ENCODE data around the gene FUS. TPM values are rescaled to one million over a fixed set of nuclear protein-coding genes. Genes with fewer than 3 reads are reported as not detected.

Gene FUS
- total and polyA plus RNA-seq, 2 experiments from 2014 or later: 247 to 528 TPM

DNA sequence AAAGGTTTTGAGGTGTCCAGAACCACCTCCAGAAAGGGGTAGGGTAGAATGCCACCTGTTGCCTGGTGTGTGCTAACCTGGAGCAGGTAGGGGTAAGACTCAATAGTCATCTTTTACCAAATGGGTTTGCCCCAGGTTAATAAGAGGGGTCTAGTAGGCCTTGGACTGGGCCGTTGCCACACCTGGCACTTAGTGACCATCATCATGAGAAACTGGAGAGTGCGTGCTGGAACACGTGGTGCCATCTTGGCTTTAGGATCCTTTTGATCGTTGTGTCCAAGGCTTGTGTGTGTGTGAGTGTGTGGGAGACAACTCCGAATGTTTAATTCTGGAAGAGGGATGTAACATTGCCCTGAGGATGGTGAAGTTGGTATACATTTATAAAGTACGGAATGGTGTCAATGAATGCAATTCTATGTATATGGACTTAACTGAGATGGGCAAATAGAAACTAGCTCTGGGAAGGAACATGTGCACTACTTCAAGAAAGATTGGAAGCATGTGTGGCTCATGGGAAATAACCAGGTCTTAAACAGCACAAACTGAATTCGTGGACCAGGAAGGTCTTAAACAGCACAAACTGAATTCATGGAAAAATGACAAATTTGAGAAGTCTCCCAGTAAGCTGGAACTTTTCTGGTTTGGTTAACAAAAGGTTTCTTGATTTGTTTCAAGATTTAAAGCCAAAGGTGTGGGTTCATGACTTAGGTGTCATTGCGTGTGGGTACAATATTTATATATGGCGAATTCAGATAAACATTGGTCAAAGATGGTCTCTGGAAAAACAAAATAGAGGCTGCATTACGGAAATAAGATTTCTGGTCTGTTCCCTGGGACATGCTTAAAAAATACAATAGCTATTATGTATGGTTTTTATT is 7.2 kb downstream of the FUS start:
- no peaks in the 10 kb centered on the region for H3K27me3 ChIP-seq (ENCODE audit: insufficient read depth)
- no peak overlapping the region for H3K4me3 Mint-ChIP-seq
- no peak overlapping the region for H2AFZ ChIP-seq
- peak overlapping the region; percentile 1; the same call in 1 of the 2 replicates for H3K27ac ChIP-seq (ENCODE audit: low read depth)
- peaks cover 100% of the 10 kb centered on the region for H3K36me3 Mint-ChIP-seq (ENCODE audit: low read depth)
- H3K4me1 Mint-ChIP-seq: peaks cover 40% of the 10 kb centered on the region
- peaks cover 78% of the 10 kb centered on the region for H3F3A ChIP-seq (replicated peaks; ENCODE audit: low read depth)
- no peaks in the 10 kb centered on the region for H3K9me2 ChIP-seq (ENCODE audit: insufficient read depth)
- H3K27ac Mint-ChIP-seq: no peak overlapping the region
- H3K9me3 Mint-ChIP-seq: no peaks in the 10 kb centered on the region; the same call in 2 of the 3 replicates
- H3K4me1 ChIP-seq (ENCODE audit: insufficient read depth): peaks cover 13% of the 10 kb centered on the region
- H3K4me2 ChIP-seq: no peak overlapping the region
- H3K79me2 ChIP-seq (replicated peaks; ENCODE audit: insufficient read depth): peaks cover 98% of the 10 kb centered on the region
- no peak for TF ChIP-seq EZH2phosphoT487 (IDR thresholded peaks at IDR 0.05; ENCODE audit: unreplicated experiment)
- TF ChIP-seq STAT1 (IDR thresholded peaks at IDR 0.05; ENCODE audit: unreplicated experiment): no peak
- TF ChIP-seq EZH2 (IDR thresholded peaks at IDR 0.05; ENCODE audit: low read depth, unreplicated experiment): no peak
- TF ChIP-seq, protein P1, sequence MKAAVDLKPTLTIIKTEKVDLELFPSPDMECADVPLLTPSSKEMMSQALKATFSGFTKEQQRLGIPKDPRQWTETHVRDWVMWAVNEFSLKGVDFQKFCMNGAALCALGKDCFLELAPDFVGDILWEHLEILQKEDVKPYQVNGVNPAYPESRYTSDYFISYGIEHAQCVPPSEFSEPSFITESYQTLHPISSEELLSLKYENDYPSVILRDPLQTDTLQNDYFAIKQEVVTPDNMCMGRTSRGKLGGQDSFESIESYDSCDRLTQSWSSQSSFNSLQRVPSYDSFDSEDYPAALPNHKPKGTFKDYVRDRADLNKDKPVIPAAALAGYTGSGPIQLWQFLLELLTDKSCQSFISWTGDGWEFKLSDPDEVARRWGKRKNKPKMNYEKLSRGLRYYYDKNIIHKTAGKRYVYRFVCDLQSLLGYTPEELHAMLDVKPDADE (IDR thresholded peaks at IDR 0.05): no peak
- TF ChIP-seq ZNF331 (CRISPR knock-in tag; IDR thresholded peaks at IDR 0.05; ENCODE audit: low read depth): no peak
- TF ChIP-seq, protein P2, sequence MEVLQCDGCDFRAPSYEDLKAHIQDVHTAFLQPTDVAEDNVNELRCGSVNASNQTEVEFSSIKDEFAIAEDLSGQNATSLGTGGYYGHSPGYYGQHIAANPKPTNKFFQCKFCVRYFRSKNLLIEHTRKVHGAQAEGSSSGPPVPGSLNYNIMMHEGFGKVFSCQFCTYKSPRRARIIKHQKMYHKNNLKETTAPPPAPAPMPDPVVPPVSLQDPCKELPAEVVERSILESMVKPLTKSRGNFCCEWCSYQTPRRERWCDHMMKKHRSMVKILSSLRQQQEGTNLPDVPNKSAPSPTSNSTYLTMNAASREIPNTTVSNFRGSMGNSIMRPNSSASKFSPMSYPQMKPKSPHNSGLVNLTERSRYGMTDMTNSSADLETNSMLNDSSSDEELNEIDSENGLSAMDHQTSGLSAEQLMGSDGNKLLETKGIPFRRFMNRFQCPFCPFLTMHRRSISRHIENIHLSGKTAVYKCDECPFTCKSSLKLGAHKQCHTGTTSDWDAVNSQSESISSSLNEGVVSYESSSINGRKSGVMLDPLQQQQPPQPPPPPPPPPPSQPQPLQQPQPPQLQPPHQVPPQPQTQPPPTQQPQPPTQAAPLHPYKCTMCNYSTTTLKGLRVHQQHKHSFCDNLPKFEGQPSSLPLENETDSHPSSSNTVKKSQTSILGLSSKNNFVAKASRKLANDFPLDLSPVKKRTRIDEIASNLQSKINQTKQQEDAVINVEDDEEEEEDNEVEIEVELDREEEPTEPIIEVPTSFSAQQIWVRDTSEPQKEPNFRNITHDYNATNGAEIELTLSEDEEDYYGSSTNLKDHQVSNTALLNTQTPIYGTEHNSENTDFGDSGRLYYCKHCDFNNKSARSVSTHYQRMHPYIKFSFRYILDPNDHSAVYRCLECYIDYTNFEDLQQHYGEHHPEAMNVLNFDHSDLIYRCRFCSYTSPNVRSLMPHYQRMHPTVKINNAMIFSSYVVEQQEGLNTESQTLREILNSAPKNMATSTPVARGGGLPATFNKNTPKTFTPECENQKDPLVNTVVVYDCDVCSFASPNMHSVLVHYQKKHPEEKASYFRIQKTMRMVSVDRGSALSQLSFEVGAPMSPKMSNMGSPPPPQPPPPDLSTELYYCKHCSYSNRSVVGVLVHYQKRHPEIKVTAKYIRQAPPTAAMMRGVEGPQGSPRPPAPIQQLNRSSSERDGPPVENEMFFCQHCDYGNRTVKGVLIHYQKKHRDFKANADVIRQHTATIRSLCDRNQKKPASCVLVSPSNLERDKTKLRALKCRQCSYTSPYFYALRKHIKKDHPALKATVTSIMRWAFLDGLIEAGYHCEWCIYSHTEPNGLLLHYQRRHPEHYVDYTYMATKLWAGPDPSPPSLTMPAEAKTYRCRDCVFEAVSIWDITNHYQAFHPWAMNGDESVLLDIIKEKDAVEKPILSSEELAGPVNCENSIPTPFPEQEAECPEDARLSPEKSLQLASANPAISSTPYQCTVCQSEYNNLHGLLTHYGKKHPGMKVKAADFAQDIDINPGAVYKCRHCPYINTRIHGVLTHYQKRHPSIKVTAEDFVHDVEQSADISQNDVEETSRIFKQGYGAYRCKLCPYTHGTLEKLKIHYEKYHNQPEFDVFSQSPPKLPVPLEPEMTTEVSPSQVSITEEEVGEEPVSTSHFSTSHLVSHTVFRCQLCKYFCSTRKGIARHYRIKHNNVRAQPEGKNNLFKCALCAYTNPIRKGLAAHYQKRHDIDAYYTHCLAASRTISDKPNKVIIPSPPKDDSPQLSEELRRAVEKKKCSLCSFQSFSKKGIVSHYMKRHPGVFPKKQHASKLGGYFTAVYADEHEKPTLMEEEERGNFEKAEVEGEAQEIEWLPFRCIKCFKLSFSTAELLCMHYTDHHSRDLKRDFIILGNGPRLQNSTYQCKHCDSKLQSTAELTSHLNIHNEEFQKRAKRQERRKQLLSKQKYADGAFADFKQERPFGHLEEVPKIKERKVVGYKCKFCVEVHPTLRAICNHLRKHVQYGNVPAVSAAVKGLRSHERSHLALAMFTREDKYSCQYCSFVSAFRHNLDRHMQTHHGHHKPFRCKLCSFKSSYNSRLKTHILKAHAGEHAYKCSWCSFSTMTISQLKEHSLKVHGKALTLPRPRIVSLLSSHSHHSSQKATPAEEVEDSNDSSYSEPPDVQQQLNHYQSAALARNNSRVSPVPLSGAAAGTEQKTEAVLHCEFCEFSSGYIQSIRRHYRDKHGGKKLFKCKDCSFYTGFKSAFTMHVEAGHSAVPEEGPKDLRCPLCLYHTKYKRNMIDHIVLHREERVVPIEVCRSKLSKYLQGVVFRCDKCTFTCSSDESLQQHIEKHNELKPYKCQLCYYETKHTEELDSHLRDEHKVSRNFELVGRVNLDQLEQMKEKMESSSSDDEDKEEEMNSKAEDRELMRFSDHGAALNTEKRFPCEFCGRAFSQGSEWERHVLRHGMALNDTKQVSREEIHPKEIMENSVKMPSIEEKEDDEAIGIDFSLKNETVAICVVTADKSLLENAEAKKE (CRISPR knock-in tag; IDR thresholded peaks at IDR 0.05): no peak
- TF ChIP-seq NANOG (IDR thresholded peaks at IDR 0.05; ENCODE audit: borderline replicate concordance): no peak
- TF ChIP-seq, protein P3, sequence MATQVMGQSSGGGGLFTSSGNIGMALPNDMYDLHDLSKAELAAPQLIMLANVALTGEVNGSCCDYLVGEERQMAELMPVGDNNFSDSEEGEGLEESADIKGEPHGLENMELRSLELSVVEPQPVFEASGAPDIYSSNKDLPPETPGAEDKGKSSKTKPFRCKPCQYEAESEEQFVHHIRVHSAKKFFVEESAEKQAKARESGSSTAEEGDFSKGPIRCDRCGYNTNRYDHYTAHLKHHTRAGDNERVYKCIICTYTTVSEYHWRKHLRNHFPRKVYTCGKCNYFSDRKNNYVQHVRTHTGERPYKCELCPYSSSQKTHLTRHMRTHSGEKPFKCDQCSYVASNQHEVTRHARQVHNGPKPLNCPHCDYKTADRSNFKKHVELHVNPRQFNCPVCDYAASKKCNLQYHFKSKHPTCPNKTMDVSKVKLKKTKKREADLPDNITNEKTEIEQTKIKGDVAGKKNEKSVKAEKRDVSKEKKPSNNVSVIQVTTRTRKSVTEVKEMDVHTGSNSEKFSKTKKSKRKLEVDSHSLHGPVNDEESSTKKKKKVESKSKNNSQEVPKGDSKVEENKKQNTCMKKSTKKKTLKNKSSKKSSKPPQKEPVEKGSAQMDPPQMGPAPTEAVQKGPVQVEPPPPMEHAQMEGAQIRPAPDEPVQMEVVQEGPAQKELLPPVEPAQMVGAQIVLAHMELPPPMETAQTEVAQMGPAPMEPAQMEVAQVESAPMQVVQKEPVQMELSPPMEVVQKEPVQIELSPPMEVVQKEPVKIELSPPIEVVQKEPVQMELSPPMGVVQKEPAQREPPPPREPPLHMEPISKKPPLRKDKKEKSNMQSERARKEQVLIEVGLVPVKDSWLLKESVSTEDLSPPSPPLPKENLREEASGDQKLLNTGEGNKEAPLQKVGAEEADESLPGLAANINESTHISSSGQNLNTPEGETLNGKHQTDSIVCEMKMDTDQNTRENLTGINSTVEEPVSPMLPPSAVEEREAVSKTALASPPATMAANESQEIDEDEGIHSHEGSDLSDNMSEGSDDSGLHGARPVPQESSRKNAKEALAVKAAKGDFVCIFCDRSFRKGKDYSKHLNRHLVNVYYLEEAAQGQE (IDR thresholded peaks at IDR 0.05; ENCODE audit: unreplicated experiment): no peak
- TF ChIP-seq, protein P4, sequence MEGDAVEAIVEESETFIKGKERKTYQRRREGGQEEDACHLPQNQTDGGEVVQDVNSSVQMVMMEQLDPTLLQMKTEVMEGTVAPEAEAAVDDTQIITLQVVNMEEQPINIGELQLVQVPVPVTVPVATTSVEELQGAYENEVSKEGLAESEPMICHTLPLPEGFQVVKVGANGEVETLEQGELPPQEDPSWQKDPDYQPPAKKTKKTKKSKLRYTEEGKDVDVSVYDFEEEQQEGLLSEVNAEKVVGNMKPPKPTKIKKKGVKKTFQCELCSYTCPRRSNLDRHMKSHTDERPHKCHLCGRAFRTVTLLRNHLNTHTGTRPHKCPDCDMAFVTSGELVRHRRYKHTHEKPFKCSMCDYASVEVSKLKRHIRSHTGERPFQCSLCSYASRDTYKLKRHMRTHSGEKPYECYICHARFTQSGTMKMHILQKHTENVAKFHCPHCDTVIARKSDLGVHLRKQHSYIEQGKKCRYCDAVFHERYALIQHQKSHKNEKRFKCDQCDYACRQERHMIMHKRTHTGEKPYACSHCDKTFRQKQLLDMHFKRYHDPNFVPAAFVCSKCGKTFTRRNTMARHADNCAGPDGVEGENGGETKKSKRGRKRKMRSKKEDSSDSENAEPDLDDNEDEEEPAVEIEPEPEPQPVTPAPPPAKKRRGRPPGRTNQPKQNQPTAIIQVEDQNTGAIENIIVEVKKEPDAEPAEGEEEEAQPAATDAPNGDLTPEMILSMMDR (conservative IDR thresholded peaks at IDR 0.05; ENCODE audit: low read depth in 2 of 2): no peak
- TF ChIP-seq JUNB (IDR thresholded peaks at IDR 0.05; ENCODE audit: unreplicated experiment): no peak
- TF ChIP-seq CREB1 (CRISPR knock-in tag; IDR thresholded peaks at IDR 0.05; ENCODE audit: low read depth): no peak
- TF ChIP-seq POLR2AphosphoS5 (IDR thresholded peaks at IDR 0.05; ENCODE audit: low read depth): no peak; the same call in 1 of the 2 replicates
- TF ChIP-seq ZNF114 (CRISPR knock-in tag; IDR thresholded peaks at IDR 0.05): no peak
- peaks cover 87% of the 10 kb centered on the region for H4K20me1 ChIP-seq (replicated peaks; ENCODE audit: insufficient read depth)
- ATAC-seq (no peak), DNase-seq (ENCODE audit: low spot score) (no peak)
- peaks cover 15% of the 10 kb centered on the region for H3K27me3 Mint-ChIP-seq (ENCODE audit: insufficient read depth, low read depth, poor library complexity)
- H3K36me3 ChIP-seq (ENCODE audit: insufficient read depth): peaks cover 100% of the 10 kb centered on the region
- no peak overlapping the region for H3K4me3 ChIP-seq
